Panc1 (cell line): Measurements from ENCODE around the gene AUNIP. TPM values are rescaled to one million over a fixed set of nuclear protein-coding genes. Genes with fewer than 3 reads are reported as not detected.
A peak's percentile ranks its signal among the peaks of the same experiment; 100 is the strongest.

Experiments used
- ATAC-seq: fragments of 200-7000 bp; cut with Tn5 transposase; 2 replicates; pipeline ENCODE4 v1.9.1; 2020; ENCODE audit warnings: mild to moderate bottlenecking, moderate library complexity
- BruUV-seq: library from RNA; stranded (reverse); fragments of 400-500 nt; replicated peaks from 2 replicates; lab custom pipeline; 2021; lab: Mats Ljungman, UMichigan
- CTCF ChIA-PET: fragments of 300-600 bp; sonication (Branson Sonifier 250); formaldehyde crosslinking; loops from one replicate; lab custom pipeline; 2022; ENCODE audit warnings: antibody characterized with exemption; lab: Charles Lee
- POLR2A ChIA-PET: fragments of 300-600 bp; sonication (Branson Sonifier 250); formaldehyde crosslinking; loops from one replicate; lab custom pipeline; 2022; ENCODE audit warnings: antibody characterized with exemption; lab: Charles Lee
- DNase-seq: peaks from one replicate; pipeline ENCODE4 v3.0.0-alpha.2; 2010; ENCODE audit warnings: low read depth, low spot score
- H3K27ac ChIP-seq: 2 replicates; pipeline ENCODE4 v1.5.1; 2011; ENCODE audit warnings: mild to moderate bottlenecking, low read length, inconsistent platforms
- H3K27me3 ChIP-seq: fragments of 200-500 bp; sonication (Bioruptor generic); 2 replicates; pipeline ENCODE4 v1.6.0; 2014; ENCODE audit warnings: low read length, inconsistent platforms; ENCODE audit not compliant: control insufficient read depth, insufficient read depth
- H3K36me3 ChIP-seq: fragments of 200-500 bp; sonication (Bioruptor generic); 2 replicates; pipeline ENCODE4 v1.5.1; 2014; ENCODE audit warnings: inconsistent platforms, mild to moderate bottlenecking, low read length, moderate library complexity; ENCODE audit not compliant: control insufficient read depth, insufficient read depth
- H3K4me1 ChIP-seq: 2 replicates; pipeline ENCODE4 v1.5.1; 2011; ENCODE audit warnings: inconsistent platforms, mild to moderate bottlenecking, low read length, moderate library complexity; ENCODE audit not compliant: control insufficient read depth, insufficient read depth
- H3K4me3 ChIP-seq, 2 experiments: 2 replicates each; pipeline ENCODE4 v1.5.1; 2011 to 2012; ENCODE audit warnings: low read depth in 2 of 2, low read length in 2 of 2, mild to moderate bottlenecking in 2 of 2, inconsistent platforms in 1 of 2, moderate library complexity in 1 of 2
- H3K9me3 ChIP-seq: fragments of 200-500 bp; sonication (Bioruptor generic); 2 replicates; pipeline ENCODE4 v1.5.1; 2014; ENCODE audit warnings: low read depth, mild to moderate bottlenecking, inconsistent platforms, low read length, moderate library complexity; ENCODE audit not compliant: control insufficient read depth, insufficient read depth
- POLR2AphosphoS5 ChIP-seq: IDR thresholded peaks from 2 replicates; pipeline ENCODE4 v1.6.1; 2012; ENCODE audit warnings: mild to moderate bottlenecking, low read depth, low read length, moderate library complexity
- SIN3A ChIP-seq: IDR thresholded peaks from 2 replicates; pipeline ENCODE4 v1.6.1; 2012; ENCODE audit warnings: low read depth, mild to moderate bottlenecking, low read length, moderate library complexity, borderline replicate concordance; ENCODE audit not compliant: insufficient read depth
- TCF7L2 ChIP-seq: IDR thresholded peaks from 2 replicates; pipeline ENCODE4 v1.6.1; 2011; ENCODE audit warnings: mild to moderate bottlenecking, low read depth, low read length, inconsistent platforms
- in situ Hi-C: cut with HindIII; loops from 2 replicates; pipeline ENCODE4 v1.10.0; 2016; ENCODE audit warnings: low sequenced_read_pairs, low pct_unique_long_range_greater_than_20kb
- intact Hi-C: fragments of 100-400 bp; cut with micrococcal nuclease; formaldehyde crosslinking; loops from one replicate; pipeline ENCODE4 v1.10.0; 2022; ENCODE audit not compliant: unreplicated experiment
- total RNA-seq: library from RNA; stranded (reverse); gene quantifications from one replicate; pipeline ENCODE4 v1.2.1, GENCODE V29; 2021; ENCODE audit not compliant: unreplicated experiment
- TF ChIP-seq, protein P1 (sequence below): fragments of 450-650 bp; IDR thresholded peaks from 2 replicates; pipeline ENCODE4 v1.5.1; 2017; ENCODE audit warnings: mild to moderate bottlenecking
- TF ChIP-seq, protein P2 (sequence below), 2 experiments: IDR thresholded peaks; 2 replicates each; pipeline ENCODE4 v1.6.1; 2011 to 2012; ENCODE audit warnings: low read depth in 2 of 2, control low read depth in 1 of 2, low read length in 1 of 2, mild to moderate bottlenecking in 1 of 2, moderate library complexity in 1 of 2; ENCODE audit not compliant: insufficient read depth in 1 of 2

The AUNIP gene
- total RNA-seq, 1 experiment from 2014 or later: 12.2 TPM

DNA sequence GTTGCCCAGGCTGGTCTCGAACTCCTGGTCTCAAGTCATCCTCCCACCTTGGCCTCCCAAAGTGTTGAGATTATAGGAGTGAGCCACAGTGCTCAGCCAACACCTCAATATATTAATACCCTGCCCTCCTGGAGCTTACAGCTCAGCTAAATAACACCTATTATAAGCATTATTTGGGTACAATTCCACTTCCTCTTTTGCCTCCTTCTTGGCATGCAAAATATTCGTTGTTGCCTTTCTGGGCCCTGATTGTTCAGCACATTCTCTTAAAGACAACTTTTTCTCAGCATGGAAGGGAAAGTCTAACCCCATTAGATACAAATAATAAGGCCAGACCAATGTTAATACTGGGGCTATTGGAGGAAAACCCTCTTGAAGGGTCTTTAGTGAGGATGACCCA is 13.5 kb upstream of the AUNIP start:
- no peaks in the 10 kb centered on the region for H3K27me3 ChIP-seq
- no peak for DNase-seq
- H3K4me1 ChIP-seq: peaks cover 43% of the 10 kb centered on the region
- peak overlapping the region; percentile 20; the same call in 1 of the 2 replicates for H3K27ac ChIP-seq
- H3K9me3 ChIP-seq: no peaks in the 10 kb centered on the region
- ChIA-PET CTCF (no interaction called here), POLR2A (no interaction called here)
- TF ChIP-seq SIN3A: no peak
- TF ChIP-seq, protein P1, sequence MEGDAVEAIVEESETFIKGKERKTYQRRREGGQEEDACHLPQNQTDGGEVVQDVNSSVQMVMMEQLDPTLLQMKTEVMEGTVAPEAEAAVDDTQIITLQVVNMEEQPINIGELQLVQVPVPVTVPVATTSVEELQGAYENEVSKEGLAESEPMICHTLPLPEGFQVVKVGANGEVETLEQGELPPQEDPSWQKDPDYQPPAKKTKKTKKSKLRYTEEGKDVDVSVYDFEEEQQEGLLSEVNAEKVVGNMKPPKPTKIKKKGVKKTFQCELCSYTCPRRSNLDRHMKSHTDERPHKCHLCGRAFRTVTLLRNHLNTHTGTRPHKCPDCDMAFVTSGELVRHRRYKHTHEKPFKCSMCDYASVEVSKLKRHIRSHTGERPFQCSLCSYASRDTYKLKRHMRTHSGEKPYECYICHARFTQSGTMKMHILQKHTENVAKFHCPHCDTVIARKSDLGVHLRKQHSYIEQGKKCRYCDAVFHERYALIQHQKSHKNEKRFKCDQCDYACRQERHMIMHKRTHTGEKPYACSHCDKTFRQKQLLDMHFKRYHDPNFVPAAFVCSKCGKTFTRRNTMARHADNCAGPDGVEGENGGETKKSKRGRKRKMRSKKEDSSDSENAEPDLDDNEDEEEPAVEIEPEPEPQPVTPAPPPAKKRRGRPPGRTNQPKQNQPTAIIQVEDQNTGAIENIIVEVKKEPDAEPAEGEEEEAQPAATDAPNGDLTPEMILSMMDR: no peak
- no peak for TF ChIP-seq TCF7L2
- TF ChIP-seq POLR2AphosphoS5: no peak
- TF ChIP-seq, protein P2, sequence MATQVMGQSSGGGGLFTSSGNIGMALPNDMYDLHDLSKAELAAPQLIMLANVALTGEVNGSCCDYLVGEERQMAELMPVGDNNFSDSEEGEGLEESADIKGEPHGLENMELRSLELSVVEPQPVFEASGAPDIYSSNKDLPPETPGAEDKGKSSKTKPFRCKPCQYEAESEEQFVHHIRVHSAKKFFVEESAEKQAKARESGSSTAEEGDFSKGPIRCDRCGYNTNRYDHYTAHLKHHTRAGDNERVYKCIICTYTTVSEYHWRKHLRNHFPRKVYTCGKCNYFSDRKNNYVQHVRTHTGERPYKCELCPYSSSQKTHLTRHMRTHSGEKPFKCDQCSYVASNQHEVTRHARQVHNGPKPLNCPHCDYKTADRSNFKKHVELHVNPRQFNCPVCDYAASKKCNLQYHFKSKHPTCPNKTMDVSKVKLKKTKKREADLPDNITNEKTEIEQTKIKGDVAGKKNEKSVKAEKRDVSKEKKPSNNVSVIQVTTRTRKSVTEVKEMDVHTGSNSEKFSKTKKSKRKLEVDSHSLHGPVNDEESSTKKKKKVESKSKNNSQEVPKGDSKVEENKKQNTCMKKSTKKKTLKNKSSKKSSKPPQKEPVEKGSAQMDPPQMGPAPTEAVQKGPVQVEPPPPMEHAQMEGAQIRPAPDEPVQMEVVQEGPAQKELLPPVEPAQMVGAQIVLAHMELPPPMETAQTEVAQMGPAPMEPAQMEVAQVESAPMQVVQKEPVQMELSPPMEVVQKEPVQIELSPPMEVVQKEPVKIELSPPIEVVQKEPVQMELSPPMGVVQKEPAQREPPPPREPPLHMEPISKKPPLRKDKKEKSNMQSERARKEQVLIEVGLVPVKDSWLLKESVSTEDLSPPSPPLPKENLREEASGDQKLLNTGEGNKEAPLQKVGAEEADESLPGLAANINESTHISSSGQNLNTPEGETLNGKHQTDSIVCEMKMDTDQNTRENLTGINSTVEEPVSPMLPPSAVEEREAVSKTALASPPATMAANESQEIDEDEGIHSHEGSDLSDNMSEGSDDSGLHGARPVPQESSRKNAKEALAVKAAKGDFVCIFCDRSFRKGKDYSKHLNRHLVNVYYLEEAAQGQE (IDR thresholded peaks at IDR 0.05; ENCODE audit: insufficient read depth in 1 of 2, low read depth in 2 of 2, low read length in 1 of 2): no peak
- in situ Hi-C loops (no loop called here), intact Hi-C loops (no loop called here)
- no peak for ATAC-seq
- TSS peak; percentile 48 for BruUV-seq
- H3K36me3 ChIP-seq: no peaks in the 10 kb centered on the region; the same call in 1 of the 2 replicates
- no peak overlapping the region for H3K4me3 ChIP-seq

DNA sequence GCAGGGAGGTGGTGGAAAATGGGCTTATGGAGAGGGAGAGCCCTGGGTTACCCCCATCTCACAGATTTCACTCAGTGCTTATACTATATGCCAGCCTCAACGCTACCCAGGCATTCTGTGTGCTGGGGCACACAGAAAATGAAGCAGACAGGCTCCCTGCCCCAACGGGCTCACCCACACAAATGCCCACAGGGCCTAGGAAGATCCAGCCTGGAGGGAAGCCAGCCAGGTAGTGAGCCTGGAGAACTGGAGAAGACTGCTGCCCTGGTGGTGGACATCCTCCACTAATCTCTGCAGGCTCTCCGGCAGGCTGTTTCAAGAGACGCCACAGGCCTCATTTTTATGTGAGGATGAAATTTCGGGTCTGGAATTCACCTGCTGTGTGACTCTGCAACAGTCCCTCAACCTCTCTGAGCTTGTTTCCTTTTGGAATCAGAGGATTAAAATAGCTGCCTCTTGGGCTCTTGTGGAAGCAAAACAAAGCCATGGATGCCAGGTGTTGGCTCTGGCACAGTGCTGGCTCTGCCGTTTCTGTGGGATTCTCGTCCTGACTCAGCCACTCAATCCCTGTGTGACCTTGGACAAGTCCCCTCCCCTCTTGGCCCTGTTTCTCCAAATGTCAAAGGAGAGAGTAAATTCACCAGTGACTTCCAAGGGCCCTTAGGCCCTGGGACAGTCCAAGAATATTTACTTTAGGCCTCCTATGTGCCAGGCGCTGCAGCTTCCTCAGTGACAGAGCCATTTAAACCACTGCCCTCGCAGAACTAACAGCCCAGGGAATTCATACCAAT is 12.6 kb upstream of the AUNIP start:
- no peaks in the 10 kb centered on the region; the same call in 1 of the 2 replicates for H3K36me3 ChIP-seq
- ATAC-seq: no peak
- no peaks in the 10 kb centered on the region for H3K27me3 ChIP-seq
- no TSS peak for BruUV-seq
- H3K4me3 ChIP-seq: no peak overlapping the region
- CTCF ChIA-PET: interaction anchor here (0.6 kb wide), 1 partner anchor 495 kb away, joined by 3 read pairs; no protein-coding TSS in a partner anchor
- H3K9me3 ChIP-seq: no peaks in the 10 kb centered on the region
- peaks cover 43% of the 10 kb centered on the region for H3K4me1 ChIP-seq
- DNase-seq: no peak
- no peak for TF ChIP-seq SIN3A
- TF ChIP-seq, protein P1: no peak
- TF ChIP-seq POLR2AphosphoS5: no peak
- TF ChIP-seq, protein P2 (IDR thresholded peaks at IDR 0.05; ENCODE audit: insufficient read depth in 1 of 2, low read depth in 2 of 2, low read length in 1 of 2): no peak
- TF ChIP-seq TCF7L2: no peak
- intact Hi-C loops: no loop called here
- POLR2A ChIA-PET: no interaction called here
- H3K27ac ChIP-seq: peak overlapping the region; percentile 60
- in situ Hi-C loops: no loop called here
